SK-MEL-5 (cell line): ENCODE data around the gene TEAD1. TPM values are rescaled to one million over a fixed set of nuclear protein-coding genes. Genes with fewer than 3 reads are reported as not detected.

Source experiments
- DNase-seq: peaks from one replicate; pipeline ENCODE4 v3.0.0-alpha.2; 2016; ENCODE audit warnings: low read depth, low spot score
- in situ Hi-C: cut with HindIII; loops from 2 replicates; pipeline ENCODE4 v1.10.0; 2016; ENCODE audit warnings: low sequenced_read_pairs, high pct_unique_total_duplicates, low pct_unique_long_range_greater_than_20kb
- total RNA-seq: library from RNA; depleted of rRNA; stranded (reverse); fragments of >200 nt; shearing (Covaris generic); gene quantifications from 2 replicates; pipeline ENCODE4 v1.2.3, GENCODE V29; 2014

TEAD1 gene
- total RNA-seq, 1 experiment from 2014 or later = 55.0 TPM

GRCh38 chr11:12845163-12845562, 170.9 kb downstream of the TEAD1 start:
- in situ Hi-C loops = no loop called here
- DNase-seq = no peak

- in situ Hi-C loops = no loop called here
- peak; percentile 76 for DNase-seq
Observed at GRCh38 chr11:12845739-12846358, 171.6 kb downstream of the TEAD1 start.

GRCh38 chr11:12846786-12847615, 172.8 kb downstream of the TEAD1 start:
- peak; percentile 31 for DNase-seq
- in situ Hi-C loops = no loop called here

- in situ Hi-C loops = no loop called here
- DNase-seq = no peak
Observed at GRCh38 chr11:12848413-12848812, 174.2 kb downstream of the TEAD1 start.

- DNase-seq = no peak
- in situ Hi-C loops = no loop called here
Observed at GRCh38 chr11:12853325-12853651, 179.1 kb downstream of the TEAD1 start.

- in situ Hi-C loops = no loop called here
Observed at GRCh38 chr11:12853652-12854296, 179.6 kb downstream of the TEAD1 start.

GRCh38 chr11:12854297-12854661, 180.1 kb downstream of the TEAD1 start:
- DNase-seq = no peak

More at GRCh38 chr11:12853652-12854296, 179.6 kb downstream of the TEAD1 start:
- DNase-seq = no peak

GRCh38 chr11:12854829-12855228, 180.6 kb downstream of the TEAD1 start:
- DNase-seq = no peak
- in situ Hi-C loops = no loop called here

More at GRCh38 chr11:12854297-12854661, 180.1 kb downstream of the TEAD1 start:
- in situ Hi-C loops = no loop called here

GRCh38 chr11:12856338-12856737, 182.1 kb downstream of the TEAD1 start:
- DNase-seq = no peak
- in situ Hi-C loops = no loop called here

GRCh38 chr11:12857572-12857971, 183.4 kb downstream of the TEAD1 start:
- DNase-seq = no peak
- in situ Hi-C loops = no loop called here

- in situ Hi-C loops = no loop called here
- no peak for DNase-seq
Observed at GRCh38 chr11:12859872-12860657, 185.8 kb downstream of the TEAD1 start.

- in situ Hi-C loops = no loop called here
Observed at GRCh38 chr11:12860827-12861226, 186.6 kb downstream of the TEAD1 start.

GRCh38 chr11:12862696-12863469, 188.7 kb downstream of the TEAD1 start:
- DNase-seq = no peak
- in situ Hi-C loops = no loop called here

More at GRCh38 chr11:12860827-12861226, 186.6 kb downstream of the TEAD1 start:
- peak; percentile 42 for DNase-seq

GRCh38 chr11:12863605-12864121, 189.4 kb downstream of the TEAD1 start:
- in situ Hi-C loops = no loop called here
- no peak for DNase-seq

GRCh38 chr11:12864316-12865156, 190.3 kb downstream of the TEAD1 start:
- DNase-seq = no peak

GRCh38 chr11:12865863-12866595, 191.8 kb downstream of the TEAD1 start:
- in situ Hi-C loops = no loop called here
- DNase-seq = peak; percentile 80

More at GRCh38 chr11:12864316-12865156, 190.3 kb downstream of the TEAD1 start:
- in situ Hi-C loops = no loop called here
